ENCODE data around the gene RGS18.

GRCh38 chr1:192232817-192233417 lies 74.7 kb downstream of the RGS18 start:
- no peak for TF ChIP-seq CTCF (conservative IDR thresholded peaks at IDR 0.05; ENCODE audit: low read depth, low read length)
- no peak for TF ChIP-seq EZH2 (IDR thresholded peaks at IDR 0.05; ENCODE audit: low read length, unreplicated experiment)
- TF ChIP-seq EZH2phosphoT487 (IDR thresholded peaks at IDR 0.05; ENCODE audit: borderline replicate concordance, low read length), result no peak

Data from PC-3 (cell line).